ENCODE results near the gene RDH13. TPM values are rescaled to one million over a fixed set of nuclear protein-coding genes. Genes with fewer than 3 reads are reported as not detected.

The RDH13 gene
- total and polyA plus RNA-seq, 9 donors, result 7.8 to 17.3 (median 11.8) TPM

DNA sequence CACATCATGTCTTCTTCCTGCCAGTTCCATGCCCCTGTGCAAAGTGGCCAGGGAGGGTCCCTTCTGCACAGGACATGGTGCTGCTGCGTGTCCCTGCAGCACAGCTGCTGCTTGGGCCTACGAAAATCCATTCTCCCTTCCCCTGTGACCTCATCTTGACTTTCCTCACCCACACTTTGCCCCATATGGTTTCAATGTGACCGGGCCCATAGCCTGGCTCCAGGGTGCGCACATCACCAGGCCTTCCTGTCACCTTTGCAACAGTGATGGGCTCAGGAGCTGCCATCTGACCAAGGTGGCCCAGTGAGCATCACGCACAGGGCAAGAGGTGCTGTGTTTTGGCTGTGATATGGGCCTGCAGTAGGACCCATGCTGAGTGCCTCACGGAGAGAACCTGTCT lies 43.6 kb upstream of the RDH13 start:
- intact Hi-C loops (cut with DNase I), result no loop called here
- no peaks in the 10 kb centered on the region for H3K27me3 ChIP-seq
- WGBS, 3 donors, result 91 to 95% (median 93%) methylated on average over 6 of the region's 6 CpGs
- no peak overlapping the region for H3K27ac ChIP-seq
- H3K9me3 ChIP-seq, result no peaks in the 10 kb centered on the region
- H3K4me1 ChIP-seq (ENCODE audit: insufficient read depth), result no peaks in the 10 kb centered on the region
- TF ChIP-seq, protein P1, sequence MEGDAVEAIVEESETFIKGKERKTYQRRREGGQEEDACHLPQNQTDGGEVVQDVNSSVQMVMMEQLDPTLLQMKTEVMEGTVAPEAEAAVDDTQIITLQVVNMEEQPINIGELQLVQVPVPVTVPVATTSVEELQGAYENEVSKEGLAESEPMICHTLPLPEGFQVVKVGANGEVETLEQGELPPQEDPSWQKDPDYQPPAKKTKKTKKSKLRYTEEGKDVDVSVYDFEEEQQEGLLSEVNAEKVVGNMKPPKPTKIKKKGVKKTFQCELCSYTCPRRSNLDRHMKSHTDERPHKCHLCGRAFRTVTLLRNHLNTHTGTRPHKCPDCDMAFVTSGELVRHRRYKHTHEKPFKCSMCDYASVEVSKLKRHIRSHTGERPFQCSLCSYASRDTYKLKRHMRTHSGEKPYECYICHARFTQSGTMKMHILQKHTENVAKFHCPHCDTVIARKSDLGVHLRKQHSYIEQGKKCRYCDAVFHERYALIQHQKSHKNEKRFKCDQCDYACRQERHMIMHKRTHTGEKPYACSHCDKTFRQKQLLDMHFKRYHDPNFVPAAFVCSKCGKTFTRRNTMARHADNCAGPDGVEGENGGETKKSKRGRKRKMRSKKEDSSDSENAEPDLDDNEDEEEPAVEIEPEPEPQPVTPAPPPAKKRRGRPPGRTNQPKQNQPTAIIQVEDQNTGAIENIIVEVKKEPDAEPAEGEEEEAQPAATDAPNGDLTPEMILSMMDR (IDR thresholded peaks at IDR 0.05), result no peak
- no peak for TF ChIP-seq POLR2A (IDR thresholded peaks at IDR 0.05)
- no peak for TF ChIP-seq EP300 (IDR thresholded peaks at IDR 0.05)
- no peaks in the 10 kb centered on the region for H3K36me3 ChIP-seq
- H3K4me3 ChIP-seq, result no peak overlapping the region
- no peak for DNase-seq

DNA sequence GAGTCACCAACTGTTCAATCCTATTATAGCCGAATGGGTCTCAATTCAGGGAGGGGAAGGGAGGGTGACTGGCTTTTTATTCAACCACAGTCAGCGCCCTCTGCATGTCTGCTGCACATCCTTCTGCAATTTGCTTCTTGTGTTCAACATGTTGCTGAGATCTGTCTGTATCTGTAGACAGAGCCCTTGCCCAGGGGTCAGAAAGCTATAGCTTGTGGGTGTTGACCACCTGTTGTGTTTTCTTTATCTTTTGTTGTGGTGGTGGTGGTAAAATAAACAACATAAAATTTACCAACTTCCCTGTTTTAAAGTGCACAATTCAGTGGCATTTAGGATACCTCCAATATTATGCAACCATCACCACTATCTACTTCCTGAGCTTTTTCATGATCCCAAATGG lies 42.3 kb upstream of the RDH13 start:
- DNase-seq, result no peak
- Histone ChIP-seq H3K27me3 (no peaks in the 10 kb centered on the region), H3K36me3 (no peaks in the 10 kb centered on the region), H3K9me3 (no peaks in the 10 kb centered on the region), H3K27ac (no peak overlapping the region), H3K4me1 (ENCODE audit: insufficient read depth) (no peaks in the 10 kb centered on the region), H3K4me3 (no peak overlapping the region)
- TF ChIP-seq EP300 (IDR thresholded peaks at IDR 0.05), result no peak
- TF ChIP-seq, protein P1 (IDR thresholded peaks at IDR 0.05), result no peak
- TF ChIP-seq POLR2A (IDR thresholded peaks at IDR 0.05), result no peak
- WGBS, 3 donors, result 77 to 89% (median 80%) methylated on average over 2 of the region's 2 CpGs
- intact Hi-C loops (cut with DNase I), result no loop called here

DNA sequence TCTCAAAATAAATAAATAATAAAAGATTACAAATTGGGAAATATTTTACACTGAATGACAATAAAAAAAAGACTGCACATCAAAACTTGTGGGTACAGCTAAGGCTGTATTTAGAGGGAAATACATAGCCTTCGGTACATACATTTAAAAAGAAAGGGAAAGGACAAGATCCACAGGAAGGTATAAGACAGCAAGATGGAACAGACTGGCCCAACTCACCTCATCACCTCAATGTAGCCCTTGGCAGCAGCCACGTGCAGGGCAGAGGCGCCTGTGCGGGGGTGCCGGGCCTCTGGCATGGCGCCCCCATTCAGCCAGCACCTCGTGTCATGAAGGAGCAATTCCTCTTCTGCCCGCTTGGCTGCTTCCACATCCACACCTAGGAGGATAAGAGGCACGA lies 40.2 kb upstream of the RDH13 start:
- no peaks in the 10 kb centered on the region for H3K36me3 ChIP-seq
- TF ChIP-seq POLR2A (IDR thresholded peaks at IDR 0.05) (no peak), EP300 (IDR thresholded peaks at IDR 0.05) (no peak)
- TF ChIP-seq, protein P1 (IDR thresholded peaks at IDR 0.05), result no peak
- intact Hi-C loops (cut with DNase I), result no loop called here
- H3K4me3 ChIP-seq, result no peak overlapping the region
- H3K27me3 ChIP-seq, result no peaks in the 10 kb centered on the region
- no peak for DNase-seq
- H3K27ac ChIP-seq, result no peak overlapping the region
- H3K4me1 ChIP-seq (ENCODE audit: insufficient read depth), result no peaks in the 10 kb centered on the region
- WGBS, 3 donors, result 93 to 97% (median 97%) methylated on average over 9 of the region's 9 CpGs
- no peaks in the 10 kb centered on the region for H3K9me3 ChIP-seq

DNA sequence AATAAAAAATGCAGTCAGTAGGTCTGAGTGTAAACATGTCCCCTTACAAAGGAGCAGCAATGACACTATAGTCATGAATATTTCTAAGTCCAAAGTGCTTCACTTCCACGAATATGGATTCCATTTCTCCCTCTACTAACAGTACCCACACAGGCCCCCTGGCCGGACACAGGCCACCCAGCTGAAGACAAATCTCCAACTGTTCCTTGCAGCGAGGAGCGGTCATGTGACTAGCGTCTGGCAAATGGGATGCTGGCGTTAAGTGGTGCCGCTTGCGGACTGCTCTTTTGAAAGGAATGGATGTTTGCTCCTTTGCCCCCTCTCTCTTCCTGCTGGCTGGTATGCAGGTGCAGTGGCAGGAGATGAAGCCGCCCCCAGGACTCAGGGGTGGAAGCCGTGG lies 38.3 kb upstream of the RDH13 start:
- WGBS, 3 donors, result 83 to 86% (median 85%) methylated on average over 10 of the region's 10 CpGs
- H3K36me3 ChIP-seq, result no peaks in the 10 kb centered on the region
- H3K9me3 ChIP-seq, result no peaks in the 10 kb centered on the region
- intact Hi-C loops (cut with DNase I), result no loop called here
- H3K27ac ChIP-seq, result no peak overlapping the region
- H3K27me3 ChIP-seq, result no peaks in the 10 kb centered on the region
- no peak for DNase-seq
- TF ChIP-seq EP300 (IDR thresholded peaks at IDR 0.05) (no peak), POLR2A (IDR thresholded peaks at IDR 0.05) (no peak)
- TF ChIP-seq, protein P1 (IDR thresholded peaks at IDR 0.05), result no peak
- no peaks in the 10 kb centered on the region for H3K4me1 ChIP-seq (ENCODE audit: insufficient read depth)
- no peak overlapping the region for H3K4me3 ChIP-seq

Data from ovary (tissue), 9 donors.